Hematopoietic multipotent progenitor cell treated with erythropoietin and hydrocortisone succinate and interleukin-3 and kit ligand, for 4 days (in vitro differentiated cells): ENCODE results near the gene GABRQ.
A peak's percentile ranks its signal among the peaks of the same experiment; 100 is the strongest.

ENCODE experiments used
- DNase-seq: peaks from one replicate; pipeline ENCODE4 v3.0.0-alpha.2; 2015

GABRQ gene

DNA sequence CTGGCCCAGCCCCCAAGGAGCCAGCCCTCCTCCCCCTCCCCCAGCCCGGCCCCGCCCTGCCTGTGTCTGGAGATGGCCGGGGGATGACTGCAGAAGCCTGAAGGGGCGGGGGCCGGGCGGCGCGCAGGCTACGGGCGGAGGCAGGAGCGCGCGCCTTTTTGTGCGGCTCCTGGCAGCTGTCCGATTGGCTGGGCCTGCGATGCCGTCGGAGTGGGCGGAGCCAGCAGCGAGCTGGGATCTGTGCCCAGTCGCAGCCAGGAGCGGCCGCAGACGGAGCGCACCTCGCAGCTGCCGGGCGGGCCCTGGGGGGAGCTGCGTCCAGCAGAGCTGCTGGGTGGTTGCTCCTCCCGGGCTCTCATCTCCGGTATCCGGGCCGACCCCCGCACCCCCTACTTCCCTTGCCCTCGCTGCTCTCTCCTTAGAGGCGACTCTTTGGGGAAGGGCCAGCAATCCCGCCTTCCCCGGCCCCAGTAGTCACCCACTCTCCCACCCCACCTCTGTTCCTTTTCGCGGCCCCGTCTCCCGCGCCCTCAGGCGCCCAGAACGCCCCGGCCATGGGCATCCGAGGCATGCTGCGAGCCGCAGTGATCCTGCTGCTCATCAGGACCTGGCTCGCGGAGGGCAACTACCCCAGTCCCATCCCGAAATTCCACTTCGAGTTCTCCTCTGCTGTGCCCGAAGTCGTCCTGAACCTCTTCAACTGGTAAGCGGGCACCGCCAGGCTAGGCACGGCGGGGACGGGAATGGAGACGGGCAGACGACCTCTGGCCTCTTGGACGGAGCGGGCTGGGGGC is at the start of gene GABRQ:
GABRQ (plus strand) TSS at position 247 of the 794 bp plus-strand sequence; CDS start at position 555, 308 bp downstream.
- peak; percentile 64 for DNase-seq

DNA sequence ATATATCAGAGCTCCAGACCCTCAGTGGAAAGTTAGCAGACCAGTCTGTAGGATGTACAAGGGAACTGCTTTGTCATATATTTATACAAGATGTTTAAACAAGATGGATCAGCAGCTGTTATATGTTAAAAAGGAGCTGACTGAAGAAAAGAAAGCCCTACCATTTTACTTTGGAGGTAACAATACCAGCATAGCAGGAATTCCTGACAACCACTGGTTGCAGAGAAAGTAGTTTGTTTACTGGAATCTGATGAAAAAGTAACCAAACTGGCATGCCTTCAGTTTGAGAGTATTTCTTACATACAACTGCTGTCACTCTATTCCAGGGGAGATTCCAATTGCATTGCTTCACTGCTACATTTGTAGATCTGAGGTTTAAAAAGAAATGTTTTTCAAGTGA is 49.5 kb upstream of the GABRQ start:
- no peak for DNase-seq

DNA sequence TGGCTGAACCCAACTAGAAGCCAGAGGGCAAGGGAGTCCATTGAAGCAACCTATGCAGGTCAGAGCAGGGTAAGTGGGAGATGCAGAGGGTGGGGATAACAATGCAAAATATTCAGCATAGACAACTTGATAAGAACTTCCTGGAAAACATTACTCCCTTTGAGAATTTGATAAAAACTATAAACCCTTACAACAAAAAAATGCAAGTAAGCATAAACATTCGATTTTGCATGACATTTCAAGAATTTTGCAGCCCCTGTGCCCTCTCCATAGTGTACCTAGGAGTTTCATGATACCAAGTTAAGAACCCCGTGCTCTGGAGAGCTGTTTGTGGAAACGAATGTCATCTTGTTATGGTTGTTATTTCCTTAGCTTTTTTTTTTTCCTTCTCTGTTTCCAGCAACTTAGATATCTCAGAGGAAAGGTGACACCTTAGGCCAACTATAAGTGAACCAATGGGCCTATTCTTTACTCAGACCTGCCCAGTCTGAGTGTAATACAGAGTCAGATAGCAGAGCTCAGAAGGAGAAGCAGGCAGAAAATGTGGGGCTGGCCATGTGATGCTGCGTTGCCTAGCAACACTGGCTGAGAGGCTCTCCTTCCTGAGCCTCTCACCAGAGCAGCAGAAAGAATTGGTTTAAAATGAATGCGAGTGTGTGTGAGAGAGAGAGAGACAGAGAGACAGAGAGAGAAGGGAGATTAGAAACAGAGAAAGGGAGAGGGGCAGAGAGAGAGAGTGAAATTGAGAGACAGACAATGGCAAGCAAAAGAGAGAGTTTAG is 36.7 kb upstream of the GABRQ start:
- no peak for DNase-seq

DNA sequence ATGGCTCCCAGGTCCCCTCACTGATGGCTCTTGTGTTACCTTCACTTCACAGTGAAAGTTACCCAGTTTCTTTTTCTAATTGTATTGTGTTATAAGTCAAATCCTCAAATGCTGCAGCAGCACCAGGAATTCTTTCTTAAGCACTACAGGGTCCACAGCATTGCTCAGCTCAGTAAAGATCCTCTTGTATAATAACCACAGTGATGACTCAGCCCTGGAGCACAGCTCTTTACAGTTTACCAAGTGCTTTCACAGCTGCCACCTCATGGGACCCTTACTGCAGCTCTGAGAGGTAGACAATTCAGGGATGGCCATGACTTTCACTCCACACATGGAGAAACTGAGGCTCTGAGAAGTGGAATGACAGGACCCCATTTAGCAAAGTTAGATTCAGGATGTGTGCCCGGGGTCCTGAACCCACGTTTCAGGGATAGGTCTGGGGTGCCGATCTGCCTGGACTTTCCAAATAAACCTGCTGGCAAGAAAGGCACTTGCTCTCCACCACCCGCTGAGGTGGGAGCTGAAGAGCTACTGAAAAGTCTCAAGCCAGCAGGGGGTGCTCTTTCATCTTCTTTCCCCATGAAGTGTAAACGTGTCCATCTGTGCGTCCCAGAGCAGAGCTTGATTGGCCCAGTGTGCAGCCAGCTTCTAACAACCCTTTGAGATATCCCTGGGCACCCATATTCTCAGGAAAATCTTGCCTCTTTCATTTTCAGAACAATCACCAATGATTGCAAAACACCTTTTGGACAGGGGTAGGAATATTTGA is 35.7 kb upstream of the GABRQ start:
- peak; percentile 19 for DNase-seq

DNA sequence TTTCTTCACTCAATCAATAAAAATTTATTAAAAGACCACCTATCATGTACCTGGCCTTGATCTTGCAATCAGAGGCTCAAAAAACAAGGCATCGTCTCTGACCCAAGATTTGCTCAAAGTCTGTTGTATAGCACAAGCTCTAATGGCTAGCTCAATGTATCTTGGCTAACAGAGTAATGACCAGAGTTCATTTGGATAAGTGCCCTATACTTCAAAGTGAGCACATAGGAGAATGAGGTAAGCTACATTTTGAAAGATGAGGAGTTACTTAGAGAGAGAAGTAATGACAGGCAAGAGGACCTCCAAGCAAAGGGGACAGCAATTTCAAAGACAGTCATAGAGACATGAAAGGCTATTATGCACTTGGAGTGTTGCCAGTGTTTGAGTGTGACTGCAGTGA is 22.9 kb upstream of the GABRQ start:
- no peak for DNase-seq

DNA sequence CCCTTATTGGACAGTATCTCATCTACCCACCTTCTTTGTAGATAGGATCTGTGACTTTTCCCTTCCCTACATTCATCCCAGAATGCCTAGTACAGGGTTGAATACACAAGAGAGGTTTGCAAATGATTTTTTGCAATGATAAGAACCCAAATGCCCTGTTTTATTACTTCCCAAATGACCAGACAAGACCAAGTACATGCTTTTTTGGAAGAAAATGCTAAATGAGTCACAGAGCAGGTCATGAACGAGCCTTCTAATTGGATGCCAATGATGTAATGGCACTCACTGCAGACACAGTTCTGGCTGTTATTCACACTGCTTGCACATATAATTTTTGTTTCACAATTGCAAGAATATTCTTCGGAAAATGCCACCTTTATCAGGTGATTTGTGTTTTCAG is 17.8 kb upstream of the GABRQ start:
- DNase-seq = no peak

DNA sequence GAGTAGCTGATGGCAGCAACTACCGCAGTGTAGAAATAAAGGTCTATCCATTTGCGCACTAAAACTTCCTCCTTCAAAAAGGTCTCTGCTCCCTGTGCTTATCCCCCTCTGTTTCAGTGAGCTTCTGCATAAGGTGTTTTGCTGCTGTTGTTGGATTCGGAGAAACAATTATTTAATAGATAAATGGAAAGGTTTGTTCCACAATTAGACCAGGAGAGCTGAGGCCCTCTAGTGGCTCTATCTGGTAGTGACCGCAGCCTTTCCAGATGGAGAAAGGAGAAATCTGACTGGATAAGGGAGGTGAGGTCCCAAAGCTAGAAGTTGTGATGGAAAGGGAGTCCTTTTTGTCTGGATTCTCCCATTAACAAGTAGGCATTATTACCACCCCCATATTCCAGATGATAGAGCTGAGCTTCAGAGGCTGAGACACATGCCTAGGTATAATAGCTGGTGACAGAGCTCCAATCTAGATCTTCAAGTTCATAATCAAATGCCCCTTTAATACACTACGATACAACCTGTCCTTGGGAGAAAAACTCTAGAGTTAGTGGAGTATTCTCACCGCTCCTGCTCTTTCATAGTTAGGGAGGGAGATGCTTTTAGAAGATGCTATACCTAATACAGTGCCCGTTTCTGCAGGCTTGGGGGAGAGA is 5.1 kb upstream of the GABRQ start:
- DNase-seq = peak; percentile 47

DNA sequence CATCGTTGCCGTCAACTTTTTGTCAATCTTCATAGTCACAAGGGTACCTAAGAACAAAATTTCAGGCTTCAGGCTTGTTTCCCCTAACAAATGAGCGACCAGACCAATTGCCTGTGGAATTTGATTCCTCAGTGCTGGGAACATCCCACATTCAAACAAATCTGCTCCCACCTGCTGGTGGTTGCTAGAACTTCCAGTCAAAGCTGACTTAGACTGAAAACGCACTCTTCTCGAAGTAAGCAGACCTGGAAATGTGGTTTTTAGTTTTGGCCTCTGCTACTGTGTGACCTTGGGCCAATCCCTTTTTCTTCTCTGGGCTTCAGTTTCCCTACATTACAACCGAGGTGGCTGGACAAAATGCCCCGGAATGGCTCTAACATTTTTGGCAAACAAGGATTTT is 1.8 kb upstream of the GABRQ start:
- peak; percentile 43 for DNase-seq

DNA sequence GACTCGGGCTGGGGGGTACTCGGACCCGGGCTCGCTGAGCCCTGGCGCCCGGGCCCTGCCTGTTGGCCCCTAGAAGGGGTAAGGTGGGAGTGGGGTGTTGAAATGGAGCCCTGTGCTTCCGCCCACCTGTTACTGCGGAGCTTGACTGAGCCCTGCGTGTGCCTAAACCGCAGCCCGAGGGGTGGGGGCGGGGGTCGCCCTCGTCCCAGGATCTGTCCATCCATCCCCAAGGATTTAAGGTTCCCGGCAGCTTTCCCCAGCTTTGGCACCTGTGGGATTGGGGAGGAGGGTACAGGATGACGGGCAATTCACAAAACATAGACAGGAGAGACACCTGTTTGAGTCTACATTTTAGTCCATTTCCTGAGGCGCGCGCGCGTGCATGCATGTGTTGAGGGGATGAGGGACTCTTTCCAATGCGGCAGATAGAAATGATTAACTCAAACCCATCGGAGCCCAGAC is 779 bp downstream of the GABRQ start:
- no peak for DNase-seq

DNA sequence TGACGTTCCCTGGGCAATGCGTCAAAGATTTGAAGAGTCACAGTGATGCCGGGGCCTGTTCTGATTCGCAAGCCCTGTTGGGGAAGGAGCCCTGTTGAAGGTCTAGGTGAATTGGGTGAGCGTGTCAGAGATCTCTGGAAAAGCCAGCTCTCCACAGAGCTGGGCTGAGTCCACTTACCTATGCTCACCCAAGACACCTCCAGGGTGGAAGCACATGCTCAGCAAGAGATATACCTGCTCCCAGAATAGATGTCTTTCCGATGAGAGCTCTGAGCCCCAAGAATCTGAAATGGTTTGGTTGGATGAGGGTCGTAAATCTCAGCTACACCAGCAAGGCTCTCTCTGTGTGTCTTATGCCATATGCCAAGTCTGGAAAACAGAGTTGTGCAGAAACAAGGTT is 1.7 kb downstream of the GABRQ start:
- no peak for DNase-seq

DNA sequence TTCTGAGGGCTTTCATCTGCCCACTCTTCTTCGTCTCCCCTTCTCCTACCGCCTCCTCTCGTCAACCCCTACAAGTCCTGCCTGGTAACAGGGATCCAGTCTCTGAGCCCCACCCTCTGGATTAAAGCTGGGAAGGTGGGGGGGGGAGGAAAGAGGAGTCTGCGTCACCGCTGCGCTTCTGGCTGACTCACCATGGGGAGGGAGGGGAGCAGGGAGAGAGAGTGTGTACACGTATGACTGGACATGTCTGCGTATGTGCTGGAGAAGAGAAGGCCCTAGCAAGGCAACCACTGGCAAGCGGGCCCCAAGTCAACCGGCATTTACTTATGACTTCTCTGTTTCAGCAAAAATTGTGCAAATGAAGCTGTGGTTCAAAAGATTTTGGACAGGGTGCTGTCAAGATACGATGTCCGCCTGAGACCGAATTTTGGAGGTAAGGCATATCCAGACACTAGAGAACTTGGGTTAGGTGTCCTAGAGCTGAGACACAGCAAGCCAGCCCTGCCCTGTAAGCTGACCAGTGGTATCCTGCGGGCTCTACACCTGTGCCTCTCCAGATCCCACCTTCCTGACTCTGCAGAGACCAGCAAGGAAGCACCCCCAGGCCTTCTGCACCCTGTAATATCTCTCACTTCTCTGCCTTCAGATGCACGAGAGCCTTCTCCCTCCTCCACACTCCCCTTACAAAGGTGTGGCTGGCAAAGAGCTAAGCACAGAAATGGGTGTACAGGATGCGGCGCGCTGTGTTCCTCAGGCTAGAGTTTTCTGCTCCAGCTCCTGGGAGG is 2.5 kb downstream of the GABRQ start:
- no peak for DNase-seq

DNA sequence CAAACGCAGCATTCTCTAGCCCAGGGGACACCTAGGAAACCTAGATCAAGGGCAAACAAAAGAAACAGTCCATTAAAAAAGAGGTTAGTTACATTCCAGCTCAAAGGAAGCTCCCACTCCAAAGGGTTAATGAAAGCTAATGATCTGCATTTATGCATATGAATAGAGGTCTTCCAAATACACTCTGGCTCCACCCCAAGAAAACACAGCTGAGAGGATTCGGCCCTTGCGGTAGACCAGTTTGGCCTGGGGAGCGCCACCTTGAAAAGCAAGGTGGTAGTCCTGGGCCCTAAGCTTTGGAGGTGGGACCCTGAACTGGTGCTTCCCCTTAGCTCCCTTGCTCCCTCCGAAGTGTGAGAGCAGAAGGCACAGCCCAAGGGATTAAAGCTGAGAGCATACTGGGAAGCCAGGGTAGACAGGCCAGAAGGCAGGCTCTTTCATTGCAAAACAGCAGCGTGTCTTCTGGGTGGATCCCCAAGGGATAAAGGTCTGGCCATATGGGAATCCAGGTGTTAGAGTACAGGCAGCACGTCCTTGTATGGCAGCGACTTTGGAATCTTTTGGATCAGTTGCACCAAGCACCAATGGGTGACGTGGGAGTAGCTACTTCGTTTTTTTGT is 3.7 kb downstream of the GABRQ start:
- DNase-seq = no peak

DNA sequence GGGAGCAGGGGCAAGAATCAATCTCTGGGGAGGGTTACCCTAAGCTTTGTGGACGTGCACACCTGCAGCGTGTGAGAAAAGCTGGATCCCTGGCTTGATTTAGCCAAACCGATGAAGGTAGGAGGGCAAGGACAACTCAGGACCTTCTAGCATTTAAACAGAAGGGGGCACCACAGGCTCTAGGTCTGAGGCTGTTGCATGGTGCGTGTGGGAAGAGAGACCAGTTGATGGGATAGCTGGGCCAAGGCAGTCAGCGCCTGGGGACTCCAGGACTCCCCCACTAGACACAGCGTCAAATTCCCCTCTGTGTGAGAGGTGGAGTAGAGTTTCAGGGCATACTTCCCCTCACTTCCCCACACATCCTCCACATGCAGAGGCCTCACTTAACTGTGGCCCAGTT is 4.3 kb downstream of the GABRQ start:
- DNase-seq = peak; percentile 10

DNA sequence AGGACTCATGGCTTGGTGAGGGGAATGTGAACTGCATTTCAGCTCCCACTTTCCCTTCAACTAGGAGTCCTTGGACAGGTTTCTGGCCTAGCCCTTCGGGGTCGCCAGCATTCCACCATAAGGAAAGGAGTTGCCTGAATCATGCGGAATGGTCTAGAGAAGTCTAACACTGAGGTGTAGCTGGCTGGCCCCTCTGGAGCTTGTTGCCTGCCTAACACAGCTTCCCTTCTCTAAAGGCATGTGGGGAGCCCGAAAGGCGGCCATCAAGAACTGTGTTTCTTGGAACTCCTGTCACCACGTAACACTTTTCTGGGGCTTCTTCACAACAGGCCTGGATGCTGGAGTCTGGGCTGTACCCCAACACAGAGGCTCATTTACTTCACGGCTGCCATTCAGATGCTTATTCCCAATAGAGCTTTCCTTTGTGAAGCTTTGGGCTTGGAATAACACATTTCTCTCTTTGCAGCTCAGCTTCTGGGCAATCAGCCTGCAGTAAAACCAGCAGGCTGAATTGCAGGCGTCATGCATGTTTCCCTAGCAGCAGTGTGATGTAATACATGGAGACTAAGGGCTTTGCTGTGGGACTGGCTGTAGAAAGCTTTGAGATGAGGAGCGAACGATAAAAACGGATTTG is 5.4 kb downstream of the GABRQ start:
- DNase-seq = no peak

DNA sequence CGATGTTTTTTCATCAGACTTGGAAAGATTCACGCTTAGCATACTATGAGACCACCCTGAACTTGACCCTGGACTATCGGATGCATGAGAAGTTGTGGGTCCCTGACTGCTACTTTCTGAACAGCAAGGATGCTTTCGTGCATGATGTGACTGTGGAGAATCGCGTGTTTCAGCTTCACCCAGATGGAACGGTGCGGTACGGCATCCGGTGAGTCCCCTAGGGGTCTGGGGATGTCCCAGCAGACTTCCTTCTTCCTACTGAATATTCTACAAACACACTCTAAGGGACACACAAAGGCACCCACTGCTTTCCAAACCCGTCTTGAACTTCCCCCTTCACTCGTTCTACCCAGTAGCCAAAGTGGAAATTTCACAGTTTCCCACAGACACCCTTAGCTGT is 9.3 kb downstream of the GABRQ start:
- DNase-seq = no peak

DNA sequence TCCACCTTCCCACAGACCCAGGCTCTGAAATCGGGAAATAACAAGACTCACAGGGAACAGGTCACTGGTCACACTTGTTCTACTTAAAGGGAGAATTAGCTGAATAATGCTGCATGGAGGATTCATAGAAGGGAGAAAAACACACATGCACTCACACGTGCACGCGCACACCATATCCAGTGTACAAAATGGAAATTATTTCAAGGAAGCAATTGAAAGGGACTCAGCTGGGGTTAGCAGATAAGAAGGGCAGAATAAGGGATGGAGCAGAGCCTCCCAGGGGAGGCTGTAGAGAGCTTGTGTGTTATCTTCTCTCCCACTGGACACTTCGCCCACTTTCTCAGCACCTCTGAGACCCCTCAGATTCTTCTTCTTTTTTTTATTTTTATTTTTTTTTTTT is 10.3 kb downstream of the GABRQ start:
- DNase-seq = no peak

DNA sequence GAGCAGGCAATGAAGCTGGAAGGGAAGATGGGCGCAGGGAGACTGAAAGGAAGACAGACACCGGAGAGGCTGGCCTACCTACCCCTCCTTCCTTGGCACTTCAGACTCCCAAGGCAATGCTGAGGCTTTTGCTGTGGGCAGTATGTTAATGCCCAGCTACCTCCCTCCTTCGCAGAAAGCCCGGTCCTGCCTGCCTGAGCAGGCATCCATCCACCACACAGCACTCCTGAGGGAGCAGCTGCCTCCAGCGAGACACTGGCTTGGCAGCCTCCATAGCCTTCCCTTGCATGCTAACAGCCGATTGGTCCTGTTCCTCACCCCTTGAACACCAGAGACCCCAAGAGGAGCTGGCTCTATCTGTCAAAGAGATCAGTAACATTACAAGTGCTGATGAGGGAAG is 14.4 kb downstream of the GABRQ start:
- DNase-seq = no peak

DNA sequence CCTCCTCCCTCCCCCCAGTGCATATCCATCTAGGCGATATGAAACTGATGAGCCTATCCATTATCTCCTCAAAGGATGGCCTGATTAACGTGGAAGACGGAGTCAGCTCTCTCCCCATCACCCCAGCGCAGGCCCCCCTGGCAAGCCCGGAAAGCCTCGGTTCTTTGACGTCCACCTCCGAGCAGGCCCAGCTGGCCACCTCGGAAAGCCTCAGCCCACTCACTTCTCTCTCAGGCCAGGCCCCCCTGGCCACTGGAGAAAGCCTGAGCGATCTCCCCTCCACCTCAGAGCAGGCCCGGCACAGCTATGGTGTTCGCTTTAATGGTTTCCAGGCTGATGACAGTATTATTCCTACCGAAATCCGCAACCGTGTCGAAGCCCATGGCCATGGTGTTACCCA is 14.8 kb downstream of the GABRQ start:
- DNase-seq = no peak

DNA sequence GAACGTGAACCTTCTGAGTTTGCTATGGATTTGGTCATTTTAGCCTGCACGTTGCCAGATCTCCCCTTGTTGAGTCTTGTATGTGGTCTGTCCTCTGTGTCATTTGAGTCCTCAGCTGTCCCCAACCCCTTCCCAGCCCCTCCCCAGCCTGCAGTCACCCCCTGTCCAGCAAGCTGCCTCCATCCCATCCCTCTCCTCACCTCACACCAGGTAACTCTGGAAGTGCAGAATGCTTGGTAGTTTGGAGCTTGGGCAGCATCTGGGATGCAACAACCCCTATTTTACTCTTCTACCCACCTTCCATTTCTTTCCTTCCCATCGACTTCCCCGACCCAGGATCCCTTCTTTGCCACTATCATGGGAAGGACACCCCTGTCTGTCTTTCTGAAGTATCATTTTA is 18.4 kb downstream of the GABRQ start:
- no peak for DNase-seq

DNA sequence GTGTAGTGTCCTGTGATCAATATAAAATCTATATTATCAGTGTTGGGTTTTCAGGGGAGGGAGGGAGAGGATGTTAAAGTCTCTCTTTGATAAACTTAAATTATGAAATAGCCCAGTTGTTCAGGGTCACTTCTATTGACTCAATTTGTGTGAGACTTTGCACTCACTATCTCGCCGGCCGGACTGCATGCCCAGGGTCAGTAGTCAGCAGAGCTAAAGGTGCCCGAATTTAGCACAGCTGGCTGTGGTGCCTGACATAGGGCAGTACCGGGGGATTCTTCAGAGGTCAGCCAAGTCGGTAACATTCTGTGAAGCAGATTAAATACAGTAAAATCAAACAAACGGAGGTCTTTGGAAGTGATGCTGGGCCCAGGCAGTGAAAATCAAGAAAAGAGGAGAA is 19.2 kb downstream of the GABRQ start:
- DNase-seq = no peak

DNA sequence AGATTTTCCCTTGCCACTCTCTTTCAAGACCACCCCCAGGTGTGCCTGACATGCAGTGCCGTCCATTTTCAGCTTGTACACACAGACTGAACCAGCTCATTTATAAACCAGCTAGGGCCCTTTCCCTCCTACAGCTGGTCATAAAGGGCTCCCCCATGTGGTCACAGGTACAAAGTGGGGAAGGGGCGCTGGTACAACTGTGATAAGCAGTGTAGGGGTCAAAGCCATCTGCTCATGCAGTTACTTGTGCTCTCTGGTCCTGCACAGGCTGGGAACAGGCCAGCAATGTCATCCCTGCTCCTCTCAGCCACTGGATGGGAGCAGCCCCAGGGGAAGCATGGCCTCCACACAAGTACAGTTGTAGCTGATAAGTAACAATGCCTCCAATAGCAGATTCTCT is 20.6 kb downstream of the GABRQ start:
- DNase-seq = no peak
